Effector CD8-positive, alpha-beta T cell (primary cell): ENCODE measurements around the gene PLCB1.
A peak's percentile ranks its signal among the peaks of the same experiment; 100 is the strongest.

Experiments
- DNase-seq: peaks from one replicate; lab custom pipeline; 2025; lab: John Stamatoyannopoulos, UW

PLCB1 gene

GRCh38 chr20:8129211-8129976 lies 2.7 kb upstream of the PLCB1 start:
- no peak for DNase-seq

- no peak for DNase-seq
Observed at GRCh38 chr20:8130840-8131526, 1.1 kb upstream of the PLCB1 start.

DNA sequence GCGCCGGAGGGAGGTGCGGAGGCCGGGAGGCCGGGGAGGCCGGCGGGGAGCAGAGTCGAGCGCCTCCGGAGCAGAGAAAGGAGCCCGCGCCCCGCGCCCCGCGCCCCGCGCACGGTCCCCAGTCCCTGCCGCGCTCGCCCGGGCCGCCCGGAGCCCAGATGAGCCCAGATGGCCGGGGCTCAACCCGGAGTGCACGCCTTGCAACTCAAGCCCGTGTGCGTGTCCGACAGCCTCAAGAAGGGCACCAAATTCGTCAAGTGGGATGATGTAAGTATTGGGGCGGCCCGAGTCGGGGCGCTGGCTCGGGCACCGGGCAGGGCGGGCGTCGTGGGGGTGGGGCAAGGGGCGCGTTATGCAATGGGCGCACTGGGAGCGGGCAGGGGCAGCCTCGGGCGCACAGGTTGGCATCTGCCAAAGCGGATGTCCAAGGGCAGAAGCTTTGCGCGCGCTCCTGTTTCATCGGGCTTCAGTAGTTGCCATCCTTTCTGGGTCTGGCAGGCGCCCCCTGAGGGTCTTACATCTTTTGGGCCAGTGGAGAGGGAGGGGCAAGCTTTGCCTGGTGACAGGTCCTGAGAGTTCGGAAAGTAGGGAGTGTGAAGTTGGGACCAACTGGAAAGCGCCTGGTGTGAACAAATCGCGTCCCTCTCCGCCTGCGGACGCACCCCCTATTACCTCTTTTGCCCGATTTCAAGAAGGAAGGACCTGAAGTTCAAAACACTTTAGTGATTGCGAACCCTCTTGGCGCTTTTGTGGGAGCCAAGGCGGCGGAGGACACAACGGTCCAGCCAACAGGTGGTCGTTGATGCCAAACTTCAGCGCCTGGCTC lies 631 bp downstream of the PLCB1 start:
- peak; percentile 14 for DNase-seq

GRCh38 chr20:8133310-8133768 lies 1.3 kb downstream of the PLCB1 start:
- DNase-seq, result no peak

- DNase-seq, result no peak
Observed at GRCh38 chr20:8133851-8134451, 1.9 kb downstream of the PLCB1 start.

GRCh38 chr20:8139899-8140298 lies 7.8 kb downstream of the PLCB1 start:
- no peak for DNase-seq

- DNase-seq, result no peak
Observed at GRCh38 chr20:8143474-8143873, 11.4 kb downstream of the PLCB1 start.

DNA sequence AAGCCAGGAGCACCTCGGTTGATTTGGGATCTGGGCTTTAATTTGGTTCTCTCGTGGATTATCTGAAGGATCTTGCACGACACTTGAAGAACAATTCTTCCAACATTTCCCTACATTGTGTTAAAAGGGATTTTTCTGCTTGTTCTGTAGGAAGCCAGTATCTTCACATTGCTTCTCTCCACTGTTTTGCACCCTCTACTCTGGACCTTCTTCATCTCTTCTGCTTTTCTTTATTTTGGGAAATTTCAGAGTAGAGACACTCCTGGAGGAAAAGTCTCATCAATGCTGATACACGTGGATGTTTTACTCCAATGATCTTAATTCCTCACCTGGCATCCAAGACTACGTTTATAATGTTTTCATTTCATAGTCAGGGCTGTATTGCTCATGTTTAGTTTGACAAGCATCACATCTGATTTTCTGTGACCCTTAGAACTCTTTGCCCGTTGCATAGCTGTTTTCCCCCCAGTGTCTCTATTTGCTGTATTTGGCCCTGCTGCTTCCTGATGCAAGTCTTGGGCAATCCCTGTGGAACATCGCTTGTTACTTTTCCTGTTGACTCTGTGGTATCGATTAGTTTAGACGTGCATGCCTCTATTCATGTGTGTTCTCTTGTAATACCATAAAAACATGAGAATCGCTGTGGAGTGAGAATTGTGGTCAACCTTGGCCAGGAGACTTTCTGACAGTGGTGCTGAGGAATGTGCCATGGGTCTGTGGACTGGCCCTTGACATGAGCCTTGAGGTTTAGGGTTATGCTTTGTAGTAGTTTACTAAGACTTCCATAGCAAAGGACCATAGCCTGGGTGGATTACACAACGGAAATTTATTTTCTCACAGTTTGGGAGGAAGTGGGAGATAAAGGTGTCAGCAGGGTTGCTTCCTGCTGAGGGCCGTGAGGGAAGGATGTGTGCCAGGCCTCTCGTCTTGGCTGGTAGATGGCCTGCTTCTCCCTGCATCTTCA lies 12.5 kb downstream of the PLCB1 start:
- no peak for DNase-seq

DNA sequence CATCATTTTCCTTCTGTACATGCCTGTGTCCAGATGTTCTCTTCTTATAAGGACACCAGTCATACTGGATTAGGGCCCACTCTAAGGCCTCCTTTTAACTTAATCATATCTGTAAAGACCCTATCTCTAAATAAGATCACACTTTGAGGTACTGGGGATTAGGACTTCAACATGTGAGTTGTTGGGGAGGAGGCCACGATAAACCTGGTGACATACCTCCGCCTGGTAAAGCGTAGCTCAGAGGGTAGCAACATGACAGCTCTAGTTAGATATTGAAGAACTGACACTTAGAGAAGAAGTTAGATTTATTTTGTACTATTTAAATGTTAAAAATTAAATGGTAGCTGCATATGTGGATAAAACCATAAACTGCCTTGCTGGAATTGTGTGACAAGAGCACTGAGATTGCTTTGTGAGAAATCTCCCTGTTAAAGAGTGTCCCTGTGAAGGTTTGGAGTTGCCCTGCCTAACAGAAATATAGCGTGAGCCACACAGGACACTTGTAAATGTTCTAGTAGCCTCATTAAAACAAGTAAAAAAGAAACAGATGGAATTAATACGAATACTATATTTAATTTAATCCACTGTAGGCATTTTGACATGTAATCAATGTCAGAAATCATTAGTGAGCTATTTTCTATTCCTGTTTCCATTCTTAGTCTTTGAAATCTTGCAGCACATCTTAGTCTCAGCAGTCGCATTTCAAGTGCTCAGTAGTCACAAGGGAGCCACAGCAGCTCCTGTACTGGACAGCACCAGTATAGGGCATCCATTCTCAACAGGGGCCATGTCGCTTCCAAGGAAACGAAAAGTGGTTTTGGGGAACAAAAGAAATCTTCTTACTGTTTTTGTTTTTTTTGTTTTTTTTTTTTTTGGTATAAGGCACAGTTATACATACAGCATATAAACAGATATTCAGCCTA lies 13.4 kb downstream of the PLCB1 start:
- no peak for DNase-seq

- no peak for DNase-seq
Observed at GRCh38 chr20:8147476-8147875, 15.4 kb downstream of the PLCB1 start.

DNA sequence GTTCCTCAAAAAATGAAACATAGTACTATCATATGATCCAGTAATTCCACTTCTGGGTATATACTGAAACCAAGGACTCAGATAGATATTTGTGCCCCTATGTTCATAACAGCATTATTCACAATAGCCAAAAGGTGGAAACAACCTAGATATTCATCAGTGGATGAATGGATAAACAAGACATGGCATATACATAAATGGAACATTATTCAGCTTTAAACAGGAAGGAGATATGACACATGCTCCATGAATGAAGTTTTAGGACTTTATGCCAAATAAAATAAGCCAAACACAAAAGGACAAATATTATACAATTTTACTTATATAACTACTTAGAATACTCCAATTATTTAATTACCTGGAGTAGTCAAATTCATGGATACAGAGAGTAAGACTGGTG lies 16.4 kb downstream of the PLCB1 start:
- DNase-seq, result no peak

DNA sequence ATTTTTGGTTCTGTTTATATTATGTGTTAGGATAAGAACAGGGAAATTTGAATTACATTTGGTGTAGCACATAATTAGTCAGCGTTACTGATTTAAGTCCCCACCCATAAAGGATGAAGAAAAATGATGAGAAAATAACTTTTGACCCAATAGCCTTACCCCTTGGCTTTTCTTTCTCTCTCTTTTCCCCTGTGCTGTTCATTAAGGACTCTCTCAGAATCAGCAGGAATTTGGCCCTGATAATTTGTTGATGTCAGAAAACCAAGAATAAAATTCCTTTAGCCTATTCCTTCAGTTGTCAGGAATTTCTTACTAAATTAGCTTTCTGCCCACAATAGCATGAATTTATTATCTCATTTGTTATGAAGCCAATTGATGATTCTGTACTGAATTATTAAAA lies 18.5 kb downstream of the PLCB1 start:
- DNase-seq, result no peak

GRCh38 chr20:8151372-8151771 lies 19.3 kb downstream of the PLCB1 start:
- no peak for DNase-seq

- no peak for DNase-seq
Observed at GRCh38 chr20:8152183-8152582, 20.1 kb downstream of the PLCB1 start.

DNA sequence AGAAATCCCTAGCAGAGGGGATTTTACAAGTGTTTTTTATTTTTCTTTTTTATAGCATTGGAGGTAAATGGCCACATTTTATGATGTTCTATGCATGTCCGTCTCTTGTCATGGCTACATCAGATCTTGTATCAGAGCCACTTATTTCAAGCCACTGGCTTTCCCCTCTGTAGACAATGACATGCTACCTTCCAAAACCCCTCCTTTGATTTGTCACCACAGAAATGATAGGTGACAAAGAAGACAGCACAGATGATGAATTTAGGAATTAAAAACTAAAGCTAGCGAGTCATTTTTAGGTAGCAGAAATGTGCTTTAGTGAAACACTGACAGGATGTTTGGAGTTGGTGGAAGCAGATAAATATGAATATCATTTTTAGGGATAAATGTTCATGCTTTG lies 20.8 kb downstream of the PLCB1 start:
- DNase-seq, result no peak

GRCh38 chr20:8153281-8153908 lies 21.3 kb downstream of the PLCB1 start:
- DNase-seq, result no peak

GRCh38 chr20:8154638-8155037 lies 22.6 kb downstream of the PLCB1 start:
- no peak for DNase-seq

DNA sequence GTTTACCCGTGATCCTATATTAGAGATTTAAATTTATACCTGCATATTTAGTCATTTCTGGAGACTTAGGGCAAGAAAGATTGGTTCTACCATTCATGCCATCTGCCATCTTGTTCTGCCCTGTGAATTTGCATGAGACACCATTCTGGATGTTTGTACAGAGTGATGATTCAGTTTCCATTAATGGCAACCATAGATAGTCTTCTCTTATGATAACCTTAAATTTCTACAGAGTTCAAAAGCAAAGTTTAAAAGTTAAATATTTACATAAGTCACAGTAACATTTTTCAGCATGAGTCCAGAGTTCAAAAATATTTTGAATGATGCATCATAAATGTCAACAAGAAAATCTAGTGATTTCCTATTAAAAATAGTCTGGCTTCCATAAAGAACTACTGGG lies 23.2 kb downstream of the PLCB1 start:
- no peak for DNase-seq

DNA sequence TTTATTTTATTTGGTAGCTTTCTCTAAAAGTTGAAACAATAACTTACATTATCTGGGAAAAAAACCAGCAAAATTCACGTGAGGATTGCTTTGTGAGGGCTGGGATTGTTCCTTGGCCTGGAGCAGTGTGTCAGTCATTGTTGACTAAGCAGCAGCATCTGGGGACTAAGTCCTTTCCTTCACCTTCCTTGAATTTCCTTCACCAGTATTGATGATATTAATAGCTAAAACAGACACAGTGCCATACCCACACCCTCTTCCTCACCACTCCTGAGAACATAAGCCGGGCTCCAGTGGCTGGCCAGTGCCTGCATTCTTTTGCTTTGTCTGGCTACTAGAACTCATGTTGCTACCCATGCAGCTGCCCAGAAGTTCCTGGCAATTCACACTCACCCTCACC lies 23.7 kb downstream of the PLCB1 start:
- no peak for DNase-seq
